Peyer's patch (tissue), 4 donors: ENCODE data around the gene CIP2A.

Source experiments
- POLR2A ChIP-seq, 2 donors: fragments of 450-650 bp; IDR thresholded peaks; one replicate each; pipeline ENCODE4 v1.5.1; 2017; ENCODE audit warnings: antibody characterized with exemption in 2 of 2, mild to moderate bottlenecking in 2 of 2, moderate library complexity in 2 of 2
- TF ChIP-seq, protein P1 (sequence below), 6 experiments: fragments of 450-650 bp in 4 of 6; fragments of 200-600 bp in 2 of 6; sonication (generic) in 1 of 6; IDR thresholded peaks; one replicate each; pipeline ENCODE4 v1.5.1; 2017 to 2019; ENCODE audit warnings: antibody characterized with exemption in 6 of 6, mild to moderate bottlenecking in 3 of 6, moderate library complexity in 1 of 6

DNA sequence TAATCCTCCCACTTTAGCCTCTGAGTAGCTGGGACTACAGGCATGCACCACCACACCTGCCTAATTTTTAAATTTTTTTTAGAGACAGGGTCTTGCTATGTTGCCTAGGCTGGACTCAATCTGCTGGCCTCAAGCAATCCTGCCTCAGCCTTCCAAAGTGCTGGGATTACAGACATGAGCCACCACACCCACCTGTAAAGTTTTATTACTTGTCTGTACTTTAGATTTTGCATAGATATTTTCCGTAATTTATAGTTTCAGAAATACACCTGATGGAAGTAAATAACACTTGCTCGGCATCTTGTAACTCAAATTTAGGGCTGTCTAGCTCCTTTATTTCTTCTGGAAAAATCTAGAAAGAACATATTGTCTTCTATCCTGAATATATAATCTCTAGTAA is 6.1 kb upstream of the CIP2A start:
- TF ChIP-seq POLR2A (IDR thresholded peaks at IDR 0.05) = no peak
- TF ChIP-seq, protein P1, sequence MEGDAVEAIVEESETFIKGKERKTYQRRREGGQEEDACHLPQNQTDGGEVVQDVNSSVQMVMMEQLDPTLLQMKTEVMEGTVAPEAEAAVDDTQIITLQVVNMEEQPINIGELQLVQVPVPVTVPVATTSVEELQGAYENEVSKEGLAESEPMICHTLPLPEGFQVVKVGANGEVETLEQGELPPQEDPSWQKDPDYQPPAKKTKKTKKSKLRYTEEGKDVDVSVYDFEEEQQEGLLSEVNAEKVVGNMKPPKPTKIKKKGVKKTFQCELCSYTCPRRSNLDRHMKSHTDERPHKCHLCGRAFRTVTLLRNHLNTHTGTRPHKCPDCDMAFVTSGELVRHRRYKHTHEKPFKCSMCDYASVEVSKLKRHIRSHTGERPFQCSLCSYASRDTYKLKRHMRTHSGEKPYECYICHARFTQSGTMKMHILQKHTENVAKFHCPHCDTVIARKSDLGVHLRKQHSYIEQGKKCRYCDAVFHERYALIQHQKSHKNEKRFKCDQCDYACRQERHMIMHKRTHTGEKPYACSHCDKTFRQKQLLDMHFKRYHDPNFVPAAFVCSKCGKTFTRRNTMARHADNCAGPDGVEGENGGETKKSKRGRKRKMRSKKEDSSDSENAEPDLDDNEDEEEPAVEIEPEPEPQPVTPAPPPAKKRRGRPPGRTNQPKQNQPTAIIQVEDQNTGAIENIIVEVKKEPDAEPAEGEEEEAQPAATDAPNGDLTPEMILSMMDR (IDR thresholded peaks at IDR 0.05) = no peak
